ENCODE data around the gene ST7. TPM values are rescaled to one million over a fixed set of nuclear protein-coding genes. Genes with fewer than 3 reads are reported as not detected.
"Not testable (repeated sequence)": the region's sequence is repeated elsewhere in the genome, so short reads cannot be mapped to it uniquely, and the experiment has no call there.

ST7 gene
- total RNA-seq, 1 donor from 2014 or later: 12.9 TPM

DNA sequence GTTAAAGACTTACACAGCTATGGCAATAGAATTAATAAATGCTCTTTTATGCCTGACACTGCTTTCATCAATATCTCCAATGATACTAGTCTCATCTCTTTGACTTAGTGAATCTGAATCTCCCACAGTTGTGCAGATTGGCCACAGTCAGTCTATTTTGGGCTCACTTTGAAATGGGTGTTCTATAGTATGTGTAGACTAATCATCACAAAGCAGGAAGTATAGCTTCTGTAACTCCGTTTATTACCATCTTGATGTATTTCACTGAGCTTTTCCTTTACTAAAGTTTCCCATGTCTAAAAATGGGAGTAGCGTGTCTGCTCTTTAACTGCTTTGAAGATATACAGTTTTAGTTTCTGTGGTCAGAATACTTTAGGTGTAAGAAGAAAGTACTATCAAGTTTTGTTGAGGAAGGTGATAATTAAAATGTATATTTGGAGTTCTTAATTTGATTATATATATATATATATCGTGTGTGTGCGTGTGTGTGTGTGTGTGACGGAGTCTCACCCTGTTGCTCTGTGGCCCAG, 70.1 kb downstream of the ST7 start:
- Histone ChIP-seq H3K4me3 (ENCODE audit: low read depth, low read length) (no peak overlapping the region), H3K27me3 (ENCODE audit: control insufficient read depth, insufficient read depth, low read length) (no peaks in the 10 kb centered on the region), H3K36me3 (ENCODE audit: control insufficient read depth, insufficient read depth, low read length) (no peaks in the 10 kb centered on the region)
- TF ChIP-seq, protein P1, sequence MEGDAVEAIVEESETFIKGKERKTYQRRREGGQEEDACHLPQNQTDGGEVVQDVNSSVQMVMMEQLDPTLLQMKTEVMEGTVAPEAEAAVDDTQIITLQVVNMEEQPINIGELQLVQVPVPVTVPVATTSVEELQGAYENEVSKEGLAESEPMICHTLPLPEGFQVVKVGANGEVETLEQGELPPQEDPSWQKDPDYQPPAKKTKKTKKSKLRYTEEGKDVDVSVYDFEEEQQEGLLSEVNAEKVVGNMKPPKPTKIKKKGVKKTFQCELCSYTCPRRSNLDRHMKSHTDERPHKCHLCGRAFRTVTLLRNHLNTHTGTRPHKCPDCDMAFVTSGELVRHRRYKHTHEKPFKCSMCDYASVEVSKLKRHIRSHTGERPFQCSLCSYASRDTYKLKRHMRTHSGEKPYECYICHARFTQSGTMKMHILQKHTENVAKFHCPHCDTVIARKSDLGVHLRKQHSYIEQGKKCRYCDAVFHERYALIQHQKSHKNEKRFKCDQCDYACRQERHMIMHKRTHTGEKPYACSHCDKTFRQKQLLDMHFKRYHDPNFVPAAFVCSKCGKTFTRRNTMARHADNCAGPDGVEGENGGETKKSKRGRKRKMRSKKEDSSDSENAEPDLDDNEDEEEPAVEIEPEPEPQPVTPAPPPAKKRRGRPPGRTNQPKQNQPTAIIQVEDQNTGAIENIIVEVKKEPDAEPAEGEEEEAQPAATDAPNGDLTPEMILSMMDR (IDR thresholded peaks at IDR 0.05; ENCODE audit: insufficient read depth, low read length, severe bottlenecking): no peak
- no peak for FAIRE-seq
- no peak for DNase-seq (ENCODE audit: low read depth)

DNA sequence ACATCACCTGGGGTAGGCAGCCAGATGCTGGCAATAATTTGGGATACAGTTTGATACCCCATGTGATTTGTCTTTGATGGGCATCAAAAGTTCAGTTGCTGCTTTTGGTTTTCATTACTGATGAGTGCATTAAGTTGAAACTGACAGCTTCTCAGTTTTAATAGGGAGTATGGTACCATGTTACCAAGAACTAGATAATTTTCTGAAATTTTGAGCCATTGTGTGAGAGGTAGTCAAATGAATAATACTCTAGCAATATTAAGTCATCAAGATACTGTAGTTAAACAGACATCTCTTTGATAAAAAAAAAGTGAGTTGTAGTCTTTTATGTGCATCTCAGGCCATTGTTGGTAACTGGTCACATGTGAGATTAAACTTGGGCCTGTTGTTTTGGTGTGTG, 71.5 kb downstream of the ST7 start:
- TF ChIP-seq, protein P1 (IDR thresholded peaks at IDR 0.05; ENCODE audit: insufficient read depth, low read length, severe bottlenecking): no peak
- no peak for DNase-seq (ENCODE audit: low read depth)
- Histone ChIP-seq H3K27me3 (ENCODE audit: control insufficient read depth, insufficient read depth, low read length) (no peaks in the 10 kb centered on the region), H3K36me3 (ENCODE audit: control insufficient read depth, insufficient read depth, low read length) (no peaks in the 10 kb centered on the region), H3K4me3 (ENCODE audit: low read depth, low read length) (no peak overlapping the region)
- FAIRE-seq: no peak

DNA sequence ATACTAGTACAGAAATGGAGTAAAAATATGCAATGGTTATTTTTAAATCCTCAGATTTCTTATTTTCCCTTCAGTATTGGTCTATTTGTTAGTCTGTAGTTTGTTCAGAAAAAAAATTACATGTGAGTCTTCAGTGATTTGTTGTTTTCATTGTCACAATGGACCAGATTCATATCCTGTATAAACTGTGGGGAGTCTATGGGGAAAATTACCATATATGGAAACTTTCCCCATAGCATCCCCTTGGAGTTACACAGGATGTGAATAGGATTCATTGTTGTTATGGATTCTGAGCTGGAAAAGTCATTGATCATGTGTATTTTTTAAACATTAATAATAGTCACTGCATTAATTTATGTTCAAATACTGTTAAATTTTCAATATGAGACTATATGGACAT, 72.6 kb downstream of the ST7 start:
- TF ChIP-seq, protein P1 (IDR thresholded peaks at IDR 0.05; ENCODE audit: insufficient read depth, low read length, severe bottlenecking): no peak
- no peak overlapping the region for H3K4me3 ChIP-seq (ENCODE audit: low read depth, low read length)
- H3K36me3 ChIP-seq (ENCODE audit: control insufficient read depth, insufficient read depth, low read length): no peaks in the 10 kb centered on the region
- no peak for FAIRE-seq
- DNase-seq (ENCODE audit: low read depth): no peak
- no peaks in the 10 kb centered on the region for H3K27me3 ChIP-seq (ENCODE audit: control insufficient read depth, insufficient read depth, low read length)

DNA sequence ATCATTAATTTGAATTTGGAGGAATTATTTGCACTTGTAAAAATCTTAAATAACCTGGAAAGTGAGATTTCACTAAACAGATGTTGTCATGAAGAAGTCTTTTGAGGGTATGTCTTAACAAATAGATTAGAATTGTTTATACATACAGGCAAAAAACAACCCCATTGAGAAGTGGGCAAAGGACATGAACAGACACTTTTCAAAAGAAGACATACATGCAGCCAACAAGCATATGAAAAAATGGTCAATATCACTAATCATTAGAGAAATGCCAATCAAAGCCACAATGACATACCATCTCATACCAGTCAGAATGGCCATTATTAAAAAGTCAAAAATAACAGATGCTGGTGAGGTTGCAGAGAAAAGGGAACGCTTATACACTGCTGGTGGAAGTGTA, 77.0 kb downstream of the ST7 start:
- H3K36me3 ChIP-seq (ENCODE audit: control insufficient read depth, insufficient read depth, low read length); FAIRE-seq; H3K4me3 ChIP-seq (ENCODE audit: low read depth, low read length); H3K27me3 ChIP-seq (ENCODE audit: control insufficient read depth, insufficient read depth, low read length); DNase-seq (ENCODE audit: low read depth): not testable (repeated sequence)

DNA sequence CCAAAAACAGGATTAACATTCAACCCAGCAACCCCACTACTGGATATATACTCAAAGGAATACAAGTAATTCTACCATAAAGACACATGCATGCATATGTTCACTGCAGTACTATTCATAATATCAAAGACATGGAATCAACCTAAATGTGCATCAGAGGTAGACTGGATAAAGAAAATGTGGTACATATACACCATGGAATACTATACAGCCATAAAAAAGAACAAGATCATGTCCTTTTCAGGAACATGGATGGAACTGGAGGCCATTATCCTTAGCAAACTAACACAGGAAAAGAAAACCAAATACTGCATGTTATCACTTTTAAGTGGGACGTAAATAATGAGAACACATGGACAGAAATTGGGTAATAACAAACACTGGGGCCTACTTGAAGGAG, 77.5 kb downstream of the ST7 start:
- not testable (repeated sequence) for FAIRE-seq; H3K4me3 ChIP-seq (ENCODE audit: low read depth, low read length); DNase-seq (ENCODE audit: low read depth); H3K27me3 ChIP-seq (ENCODE audit: control insufficient read depth, insufficient read depth, low read length); H3K36me3 ChIP-seq (ENCODE audit: control insufficient read depth, insufficient read depth, low read length)

DNA sequence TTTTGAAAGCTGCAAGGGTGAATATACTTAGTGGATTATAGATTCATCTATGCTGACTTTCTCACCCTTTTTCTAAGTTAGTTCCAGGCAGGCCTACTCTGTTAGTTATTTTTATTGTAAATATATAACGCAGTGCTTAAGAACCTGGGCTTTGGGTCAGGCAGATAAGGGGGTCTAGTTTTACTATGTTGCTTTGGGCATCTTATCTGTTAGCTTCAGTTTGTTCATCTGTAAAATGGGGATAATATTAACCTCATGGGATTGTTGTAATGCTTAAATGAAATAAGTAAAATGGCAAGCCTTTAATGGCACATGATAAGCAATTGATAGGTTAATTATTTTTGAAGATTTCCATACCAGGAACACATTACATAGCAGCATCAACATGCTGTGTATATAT, 79.5 kb downstream of the ST7 start:
- no peak for DNase-seq (ENCODE audit: low read depth)
- no peak overlapping the region for H3K4me3 ChIP-seq (ENCODE audit: low read depth, low read length)
- FAIRE-seq: no peak
- no peaks in the 10 kb centered on the region for H3K36me3 ChIP-seq (ENCODE audit: control insufficient read depth, insufficient read depth, low read length)
- TF ChIP-seq, protein P1 (IDR thresholded peaks at IDR 0.05; ENCODE audit: insufficient read depth, low read length, severe bottlenecking): no peak
- H3K27me3 ChIP-seq (ENCODE audit: control insufficient read depth, insufficient read depth, low read length): no peaks in the 10 kb centered on the region

DNA sequence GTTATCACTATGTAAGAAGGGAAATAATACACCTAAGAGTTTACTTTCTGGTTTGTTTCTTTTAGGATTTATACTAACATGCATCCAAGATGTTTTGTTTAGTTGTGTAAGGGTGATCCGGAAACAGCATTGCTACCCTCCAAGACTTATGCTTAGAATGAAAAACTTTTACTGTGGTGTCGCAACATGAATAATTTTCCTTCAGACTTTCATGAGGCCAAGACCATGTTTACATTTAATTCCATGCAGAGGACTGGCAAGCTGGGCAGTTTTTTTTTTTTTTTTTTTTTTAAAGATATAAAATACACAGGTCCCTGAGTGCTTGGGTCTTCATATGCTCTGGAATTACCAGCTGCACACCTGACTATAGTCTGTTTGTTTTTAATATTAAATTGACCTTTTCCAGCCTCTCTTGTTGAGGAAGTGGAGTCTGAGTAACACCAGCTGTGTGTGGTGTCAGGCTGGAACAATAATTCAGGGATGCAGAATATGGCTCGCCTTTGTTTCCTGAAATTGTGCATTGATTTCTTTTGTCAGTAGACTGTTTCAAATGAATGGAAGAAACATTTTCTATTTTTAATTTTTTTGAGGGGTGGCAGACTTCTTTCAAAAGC, 81.7 kb downstream of the ST7 start:
- no peak for FAIRE-seq
- no peaks in the 10 kb centered on the region for H3K27me3 ChIP-seq (ENCODE audit: control insufficient read depth, insufficient read depth, low read length)
- no peak overlapping the region for H3K4me3 ChIP-seq (ENCODE audit: low read depth, low read length)
- no peaks in the 10 kb centered on the region for H3K36me3 ChIP-seq (ENCODE audit: control insufficient read depth, insufficient read depth, low read length)
- DNase-seq (ENCODE audit: low read depth): no peak
- TF ChIP-seq, protein P1 (IDR thresholded peaks at IDR 0.05; ENCODE audit: insufficient read depth, low read length, severe bottlenecking): no peak

Measured in bronchial epithelial cell (primary cell).